Measurements from ENCODE around the gene TNS2.

DNA sequence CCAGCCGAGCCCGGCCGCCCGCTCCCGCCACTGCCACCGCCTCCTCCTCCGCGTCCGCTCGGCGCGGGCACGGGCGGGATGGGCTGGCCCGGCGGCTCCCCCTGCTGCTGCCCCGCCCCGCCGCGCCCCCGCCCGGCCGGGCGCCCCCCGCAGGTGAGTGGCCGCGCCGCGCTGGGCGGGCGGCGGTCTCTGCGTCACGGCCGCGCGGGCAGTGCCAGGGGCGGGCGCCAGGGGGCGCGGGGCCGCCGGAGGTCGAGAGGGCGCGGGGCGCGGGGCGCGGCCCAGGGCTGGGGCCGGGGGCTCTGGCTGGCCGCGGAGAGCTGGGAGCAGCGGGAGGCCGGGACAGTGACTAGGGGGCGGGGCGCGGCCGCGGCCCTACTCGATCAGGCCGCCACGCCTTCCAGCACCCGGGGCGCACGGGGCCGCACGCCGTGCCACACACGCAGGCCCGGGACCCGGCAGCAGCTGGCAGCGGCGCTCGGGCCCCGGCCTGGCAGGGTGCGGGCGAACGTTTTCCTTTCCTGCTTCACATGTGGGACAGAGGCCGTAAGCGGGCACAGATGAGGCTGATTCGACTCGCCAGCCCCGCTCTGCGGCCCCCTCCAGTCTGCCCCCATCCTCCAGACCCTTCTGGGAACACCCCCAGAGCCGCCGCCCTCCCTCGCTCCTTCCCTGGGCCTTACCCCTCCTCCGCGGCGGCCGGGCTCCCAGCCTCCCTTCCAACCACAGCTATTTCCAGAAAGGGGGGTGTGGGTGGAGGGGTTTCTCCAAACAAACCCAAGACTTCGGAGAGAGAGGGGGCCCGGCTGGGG lies 2.4 kb upstream of the TNS2 start:
- TF ChIP-seq CTCF (IDR thresholded peaks at IDR 0.05; ENCODE audit: low read length): no peak
- TF ChIP-seq EZH2 (IDR thresholded peaks at IDR 0.05; ENCODE audit: borderline replicate concordance, low read length): no peak
